Colonic mucosa (tissue), 4 donors: Measurements from ENCODE around the gene BBS1. TPM values are rescaled to one million over a fixed set of nuclear protein-coding genes. Genes with fewer than 3 reads are reported as not detected.

Source experiments
- DNase-seq: peaks from one replicate; pipeline ENCODE4 v3.0.0-alpha.2; 2020
- H3K27ac ChIP-seq: fragments of 200-600 bp; one replicate; pipeline ENCODE4 v1.8.0; 2021
- H3K27me3 ChIP-seq: fragments of 200-600 bp; one replicate; pipeline ENCODE4 v1.8.0; 2021
- H3K36me3 ChIP-seq: fragments of 200-600 bp; one replicate; pipeline ENCODE4 v1.8.0; 2021
- H3K4me1 ChIP-seq: fragments of 200-600 bp; one replicate; pipeline ENCODE4 v1.8.0; 2021; ENCODE audit warnings: mild to moderate bottlenecking
- H3K4me3 ChIP-seq: fragments of 200-600 bp; one replicate; pipeline ENCODE4 v1.8.0; 2021
- H3K9ac ChIP-seq, 2 donors: one replicate each; pipeline ENCODE4 v1.7.0; 2013; ENCODE audit warnings: control low read depth in 2 of 2, low read depth in 2 of 2, low read length in 2 of 2
- H3K9me3 ChIP-seq: fragments of 200-600 bp; one replicate; pipeline ENCODE4 v1.8.0; 2021
- CTCF ChIP-seq: fragments of 200-600 bp; IDR thresholded peaks from one replicate; pipeline ENCODE4 v1.8.0; 2022; ENCODE audit warnings: antibody characterized with exemption, mild to moderate bottlenecking
- intact Hi-C: fragments of 100-400 bp; cut with DNase I; formaldehyde crosslinking; loops from one replicate; pipeline ENCODE4 v1.14.1; 2022
- total RNA-seq, 2 donors: library from RNA; stranded (reverse); fragmentation: NEBNext Ultra II Directional in 1 of 2; extraction: Animal tissue kit (Norgen Biotek cat#: 25700) in 1 of 2; gene quantifications; one replicate each; pipeline ENCODE4 v1.2.1, GENCODE V29; 2021
- donor health status: healthy.
- donor health status: DM: no; HTN: no; CAD: no.
- donor health status: DM: no; HTN: no; CAD: no.

BBS1 gene
- total RNA-seq, 2 donors from 2014 or later: 16.8 to 25.8 TPM

DNA sequence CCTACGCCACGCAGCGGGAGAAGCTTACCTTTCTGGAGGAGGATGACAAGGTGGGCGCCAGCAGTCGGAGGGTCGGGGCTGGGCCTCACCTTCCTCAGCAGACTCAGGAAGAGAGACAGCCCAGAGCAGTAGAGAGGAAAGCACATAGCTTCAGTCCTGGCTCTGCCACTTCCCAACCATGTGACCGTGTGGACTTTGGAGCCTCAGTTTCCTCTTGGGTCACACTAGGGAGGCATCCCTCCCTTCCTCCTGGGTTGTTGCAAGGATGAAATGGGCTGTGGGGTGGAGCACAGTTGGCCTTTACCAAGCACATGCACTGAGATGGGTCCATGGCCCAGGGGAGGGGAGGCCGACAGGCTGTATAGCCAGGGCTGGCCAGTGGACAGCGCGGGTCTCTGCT is 17.3 kb upstream of the BBS1 start:
- Histone ChIP-seq H3K4me3 (no peak overlapping the region), H3K9me3 (no peaks in the 10 kb centered on the region), H3K27me3 (no peaks in the 10 kb centered on the region), H3K36me3 (no peaks in the 10 kb centered on the region), H3K9ac (no peak overlapping the region), H3K27ac (no peak overlapping the region), H3K4me1 (no peaks in the 10 kb centered on the region)
- intact Hi-C loops: no loop called here
- TF ChIP-seq CTCF: no peak
- peak; percentile 44 for DNase-seq

DNA sequence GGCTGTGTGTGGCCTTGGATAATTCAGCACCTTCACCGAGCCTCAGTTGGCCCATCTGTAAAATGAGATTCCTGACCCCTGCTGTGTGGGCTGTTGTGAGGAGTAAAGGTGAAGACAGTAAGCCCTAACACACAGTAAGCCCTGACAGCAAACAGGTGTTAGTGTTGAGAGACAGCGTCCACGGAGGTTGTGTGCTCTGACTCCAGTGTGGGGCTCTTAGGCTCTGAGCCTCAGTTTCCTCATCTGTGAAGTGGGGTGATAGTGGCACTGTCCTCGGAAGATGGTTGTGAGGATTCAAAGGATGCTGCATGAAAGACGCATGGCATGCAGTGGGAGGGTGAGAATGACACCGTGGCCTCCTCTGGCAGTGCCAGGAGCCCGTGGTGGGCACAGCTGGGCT is 16.0 kb upstream of the BBS1 start:
- no peaks in the 10 kb centered on the region for H3K36me3 ChIP-seq
- intact Hi-C loops: no loop called here
- no peak for TF ChIP-seq CTCF

GRCh38 chr11:66494935-66495334 is 15.5 kb upstream of the BBS1 start:
- no peaks in the 10 kb centered on the region for H3K36me3 ChIP-seq

More for the DNA sequence above, 16.0 kb upstream of the BBS1 start:
- Histone ChIP-seq H3K27me3 (no peaks in the 10 kb centered on the region), H3K4me1 (no peaks in the 10 kb centered on the region), H3K9me3 (no peaks in the 10 kb centered on the region), H3K27ac (no peak overlapping the region), H3K4me3 (no peak overlapping the region), H3K9ac (no peak overlapping the region)
- no peak for DNase-seq

GRCh38 chr11:66495401-66495854 is 15.0 kb upstream of the BBS1 start:
- DNase-seq: no peak
- TF ChIP-seq CTCF: no peak
- no peaks in the 10 kb centered on the region for H3K9me3 ChIP-seq
- no peaks in the 10 kb centered on the region for H3K27me3 ChIP-seq
- H3K4me1 ChIP-seq: no peaks in the 10 kb centered on the region
- no peak overlapping the region for H3K27ac ChIP-seq
- intact Hi-C loops: no loop called here
- no peak overlapping the region for H3K9ac ChIP-seq
- no peaks in the 10 kb centered on the region for H3K36me3 ChIP-seq
- H3K4me3 ChIP-seq: no peak overlapping the region

More at GRCh38 chr11:66494935-66495334, 15.5 kb upstream of the BBS1 start:
- H3K27me3 ChIP-seq: no peaks in the 10 kb centered on the region
- H3K9me3 ChIP-seq: no peaks in the 10 kb centered on the region
- H3K4me1 ChIP-seq: no peaks in the 10 kb centered on the region
- no peak for DNase-seq
- no peak overlapping the region for H3K27ac ChIP-seq
- no peak overlapping the region for H3K4me3 ChIP-seq
- no peak overlapping the region for H3K9ac ChIP-seq
- TF ChIP-seq CTCF: no peak
- intact Hi-C loops: no loop called here

- no peak overlapping the region for H3K4me3 ChIP-seq
- H3K36me3 ChIP-seq: no peaks in the 10 kb centered on the region
- no peaks in the 10 kb centered on the region for H3K27me3 ChIP-seq
- no peaks in the 10 kb centered on the region for H3K9me3 ChIP-seq
- H3K27ac ChIP-seq: no peak overlapping the region
- intact Hi-C loops: no loop called here
- TF ChIP-seq CTCF: no peak
- no peaks in the 10 kb centered on the region for H3K4me1 ChIP-seq
- no peak overlapping the region for H3K9ac ChIP-seq
- no peak for DNase-seq
Measured at GRCh38 chr11:66497206-66497605, 13.2 kb upstream of the BBS1 start.
